A549 (cell line): Measurements from ENCODE around the gene TGM3. TPM values are rescaled to one million over a fixed set of nuclear protein-coding genes. Genes with fewer than 3 reads are reported as not detected.

Source experiments
- ATAC-seq, 2 experiments: fragments of 200-7000 bp in 1 of 2; fragments of >200 bp in 1 of 2; cut with Nextera tagmentation in 1 of 2; cut with Tn5 transposase in 1 of 2; 3 replicates each; pipeline versions ENCODE4 v1.8.0 to v1.9.1; 2018 to 2020; ENCODE audit warnings: mild to moderate bottlenecking in 1 of 2, moderate library complexity in 1 of 2
- CTCF ChIA-PET: fragments of 300-600 bp; sonication (Branson Sonifier 250); formaldehyde crosslinking; extraction: SDS; loops from one replicate; lab custom pipeline; 2021; ENCODE audit warnings: antibody characterized with exemption, inconsistent platforms; lab: Yijun Ruan, JAX
- POLR2A ChIA-PET: fragments of 350-600 bp; formaldehyde crosslinking; extraction: SDS; loops from one replicate; lab custom pipeline; 2021; ENCODE audit warnings: antibody characterized with exemption, inconsistent platforms; lab: Yijun Ruan, JAX
- DNase-seq, 2 experiments: peaks; one replicate each; pipeline versions ENCODE4 v3.0.0 to v3.0.0-alpha.2; 2011 to 2016; ENCODE audit warnings: low read depth in 1 of 2, low spot score in 1 of 2
- FAIRE-seq: peaks from 2 replicates; lab custom pipeline; 2011; peaks lifted over from hg19 to GRCh38; lab: Jason Lieb, UNC
- H3K27ac ChIP-seq, 2 experiments: fragments of >200 bp; sonication (Bioruptor Twin); formaldehyde crosslinking; 3 replicates each; pipeline ENCODE4 v1.5.1; 2016 to 2017
- H3K4me1 ChIP-seq: fragments of >200 bp; sonication (Bioruptor Twin); formaldehyde crosslinking; 3 replicates; pipeline ENCODE4 v1.6.1; 2016
- H3K4me2 ChIP-seq: fragments of >200 bp; sonication (Bioruptor Twin); formaldehyde crosslinking; 3 replicates; pipeline ENCODE4 v1.6.1; 2016
- H3K4me3 ChIP-seq: fragments of >200 bp; sonication (Bioruptor Twin); formaldehyde crosslinking; 3 replicates; pipeline ENCODE4 v1.5.1; 2016
- H3K9me3 ChIP-seq: fragments of >200 bp; sonication (Bioruptor Twin); formaldehyde crosslinking; 3 replicates; pipeline ENCODE4 v1.6.1; 2016
- BCL3 ChIP-seq: fragments of >200 bp; sonication (Bioruptor Twin); formaldehyde crosslinking; IDR thresholded peaks from 3 replicates; pipeline ENCODE4 v1.6.1; 2016
- CHD2 ChIP-seq: fragments of 150-350 bp; IDR thresholded peaks from 2 replicates; pipeline ENCODE4 v1.6.1; 2014; ENCODE audit warnings: low read length; ENCODE audit not compliant: partially characterized antibody
- CTCF ChIP-seq: fragments of >200 bp; sonication (Bioruptor Twin); formaldehyde crosslinking; IDR thresholded peaks from 3 replicates; pipeline ENCODE4 v1.5.1; 2016
- EHMT2 ChIP-seq: fragments of 200-600 bp; sonication (generic); IDR thresholded peaks from 2 replicates; pipeline ENCODE4 v1.6.1; 2016; ENCODE audit warnings: antibody characterized with exemption, low read depth, mild to moderate bottlenecking, moderate library complexity
- ELK1 ChIP-seq: fragments of 150-350 bp; IDR thresholded peaks from 2 replicates; pipeline ENCODE4 v1.6.1; 2014; ENCODE audit warnings: low read depth, mild to moderate bottlenecking, low read length
- EP300 ChIP-seq, 2 experiments: fragments of >200 bp; sonication (Bioruptor Twin); formaldehyde crosslinking; IDR thresholded peaks; 2 replicates in 1 of 2; 3 replicates in 1 of 2; pipeline ENCODE4 v1.6.1; 2016 to 2017
- GATA3 ChIP-seq: IDR thresholded peaks from 2 replicates; pipeline ENCODE4 v1.6.1; 2012; ENCODE audit warnings: borderline replicate concordance
- HEYL ChIP-seq: fragments of 250-450 bp; sonication (Bioruptor Pico); IDR thresholded peaks from 2 replicates; pipeline ENCODE4 v1.8.0; 2021; ENCODE audit warnings: mild to moderate bottlenecking, moderate library complexity
- HOXA7 ChIP-seq: fragments of 250-450 bp; sonication (Bioruptor Pico); IDR thresholded peaks from 2 replicates; pipeline ENCODE4 v1.5.0; 2020; ENCODE audit warnings: mild to moderate bottlenecking, moderate library complexity
- HOXB13 ChIP-seq: fragments of 250-450 bp; sonication (Bioruptor Pico); IDR thresholded peaks from 2 replicates; pipeline ENCODE4 v1.5.0; 2020; ENCODE audit warnings: low read depth, mild to moderate bottlenecking, moderate library complexity
- JUN ChIP-seq, 2 experiments: fragments of >200 bp; sonication (Bioruptor Twin); formaldehyde crosslinking; IDR thresholded peaks; 2 replicates in 1 of 2; 3 replicates in 1 of 2; pipeline ENCODE4 v1.6.1; 2016 to 2017
- KDM1A ChIP-seq: fragments of 200-600 bp; sonication (generic); IDR thresholded peaks from 2 replicates; pipeline ENCODE4 v1.6.1; 2016; ENCODE audit warnings: low read depth, mild to moderate bottlenecking
- MAFK ChIP-seq: fragments of 450-650 bp; IDR thresholded peaks from 2 replicates; pipeline ENCODE4 v1.6.1; 2014; ENCODE audit not compliant: partially characterized antibody
- MAX ChIP-seq: IDR thresholded peaks from 2 replicates; pipeline ENCODE4 v1.6.1; 2012
- MAZ ChIP-seq: fragments of 150-350 bp; IDR thresholded peaks from 2 replicates; pipeline ENCODE4 v1.6.1; 2014; ENCODE audit warnings: antibody characterized with exemption, low read depth, low read length, borderline replicate concordance
- NFE2L2 ChIP-seq: fragments of 150-350 bp; conservative IDR thresholded peaks from 2 replicates; pipeline ENCODE4 v1.6.1; 2014; ENCODE audit warnings: low read length
- PHF8 ChIP-seq: fragments of 200-600 bp; sonication (generic); IDR thresholded peaks from 2 replicates; pipeline ENCODE4 v1.6.1; 2016; ENCODE audit warnings: low read depth, mild to moderate bottlenecking, antibody characterized with exemption, moderate library complexity, borderline replicate concordance
- POLR2A ChIP-seq: IDR thresholded peaks from 2 replicates; pipeline ENCODE4 v1.6.1; 2012; ENCODE audit warnings: mild to moderate bottlenecking, low read length
- POLR2AphosphoS2 ChIP-seq: conservative IDR thresholded peaks from 2 replicates; pipeline ENCODE4 v1.6.1; 2012; ENCODE audit warnings: low read length, improper control_type of control experiment, inconsistent platforms
- RARB ChIP-seq: fragments of 250-450 bp; sonication (Bioruptor Pico); IDR thresholded peaks from 2 replicates; pipeline ENCODE4 v1.8.0; 2021; ENCODE audit warnings: mild to moderate bottlenecking, moderate library complexity
- RCOR1 ChIP-seq: fragments of 150-350 bp; IDR thresholded peaks from 2 replicates; pipeline ENCODE4 v1.6.1; 2014; ENCODE audit warnings: antibody characterized with exemption, low read length, low read depth
- RFX5 ChIP-seq: fragments of 450-650 bp; IDR thresholded peaks from 2 replicates; pipeline ENCODE4 v1.7.1; 2014; ENCODE audit warnings: antibody characterized with exemption, mild to moderate bottlenecking, moderate library complexity
- SMC3 ChIP-seq: fragments of >200 bp; sonication (Bioruptor Twin); formaldehyde crosslinking; IDR thresholded peaks from 3 replicates; pipeline ENCODE4 v1.6.1; 2018; ENCODE audit warnings: inconsistent platforms
- TFCP2L1 ChIP-seq: fragments of 250-450 bp; sonication (Bioruptor Pico); IDR thresholded peaks from 2 replicates; pipeline ENCODE4 v1.5.0; 2021; ENCODE audit warnings: mild to moderate bottlenecking
- TP53 ChIP-seq: fragments of 250-450 bp; sonication (Bioruptor Pico); IDR thresholded peaks from 2 replicates; pipeline ENCODE4 v1.5.0; 2021; ENCODE audit warnings: mild to moderate bottlenecking, moderate library complexity
- USF2 ChIP-seq: fragments of 450-650 bp; IDR thresholded peaks from 2 replicates; pipeline ENCODE4 v1.6.1; 2014; ENCODE audit warnings: antibody characterized with exemption
- ZNF302 ChIP-seq: fragments of 250-450 bp; sonication (Bioruptor Pico); IDR thresholded peaks from 2 replicates; pipeline ENCODE4 v1.9.0; 2021; ENCODE audit warnings: inconsistent platforms, mild to moderate bottlenecking, moderate library complexity
- ZSCAN20 ChIP-seq: fragments of 250-450 bp; sonication (Bioruptor Pico); IDR thresholded peaks from 2 replicates; pipeline ENCODE4 v1.8.0; 2022; ENCODE audit warnings: mild to moderate bottlenecking, moderate library complexity
- WGBS: methylation state at CpG from one replicate; pipeline ENCODE4 v1.1.6; 2017; ENCODE audit errors: missing lambda C conversion rate; 5-methylcytosine and 5-hydroxymethylcytosine counted together
- polyA plus RNA-seq, 4 experiments: library from polyadenylated mRNA; depleted of rRNA in 3 of 4; stranded (reverse); fragments of >200 nt; fragmentation: RNase III in 1 of 4; extraction: RNeasy Plus Mini Kit Qiagen cat#74134 plus additional on column Dnase treatment in 1 of 4; gene quantifications; 2 replicates in 3 of 4; 3 replicates in 1 of 4; pipeline ENCODE4 v1.2.3, GENCODE V29; 2011 to 2017
- TF ChIP-seq, protein P1 (sequence below): fragments of 200-600 bp; sonication (generic); IDR thresholded peaks from 2 replicates; pipeline ENCODE4 v1.6.1; 2016; ENCODE audit warnings: antibody characterized with exemption, mild to moderate bottlenecking, moderate library complexity

Gene TGM3
- polyA plus RNA-seq, 2 of the 4 experiments (the other 2 are of a cell fraction), result 0.03 to 0.14 TPM

GRCh38 chr20:2313316-2313715 is 17.5 kb downstream of the TGM3 start:
- no peak for ATAC-seq
- no peak for DNase-seq
- ChIA-PET CTCF (interaction anchor here (0.6 to 1.3 kb wide), 7 partner anchors 10 to 106 kb away, joined by 3 to 4 read pairs (median 3); partner anchors contain the start of gene TGM3), POLR2A (no interaction called here)
- Histone ChIP-seq H3K4me3 (no peak overlapping the region), H3K4me2 (no peak overlapping the region), H3K9me3 (no peaks in the 10 kb centered on the region), H3K27ac (peak overlapping the region in 1 of 2 experiments; percentile 0; a peak in 1 of 6 replicates), H3K4me1 (peaks cover 10% of the 10 kb centered on the region; the same call in 2 of the 3 replicates)
- FAIRE-seq, result no peak
- TF ChIP-seq GATA3, result no peak
- no peak for TF ChIP-seq EP300 (IDR thresholded peaks at IDR 0.05)
- no peak for TF ChIP-seq SMC3
- TF ChIP-seq RCOR1, result no peak
- no peak for TF ChIP-seq ZNF302 (CRISPR knock-in tag)
- TF ChIP-seq MAZ, result no peak
- TF ChIP-seq ZSCAN20 (CRISPR knock-in tag), result no peak
- no peak for TF ChIP-seq RFX5
- TF ChIP-seq MAFK, result no peak
- TF ChIP-seq JUN (IDR thresholded peaks at IDR 0.05), result no peak
- no peak for TF ChIP-seq TP53 (CRISPR knock-in tag)
- TF ChIP-seq, protein P1, sequence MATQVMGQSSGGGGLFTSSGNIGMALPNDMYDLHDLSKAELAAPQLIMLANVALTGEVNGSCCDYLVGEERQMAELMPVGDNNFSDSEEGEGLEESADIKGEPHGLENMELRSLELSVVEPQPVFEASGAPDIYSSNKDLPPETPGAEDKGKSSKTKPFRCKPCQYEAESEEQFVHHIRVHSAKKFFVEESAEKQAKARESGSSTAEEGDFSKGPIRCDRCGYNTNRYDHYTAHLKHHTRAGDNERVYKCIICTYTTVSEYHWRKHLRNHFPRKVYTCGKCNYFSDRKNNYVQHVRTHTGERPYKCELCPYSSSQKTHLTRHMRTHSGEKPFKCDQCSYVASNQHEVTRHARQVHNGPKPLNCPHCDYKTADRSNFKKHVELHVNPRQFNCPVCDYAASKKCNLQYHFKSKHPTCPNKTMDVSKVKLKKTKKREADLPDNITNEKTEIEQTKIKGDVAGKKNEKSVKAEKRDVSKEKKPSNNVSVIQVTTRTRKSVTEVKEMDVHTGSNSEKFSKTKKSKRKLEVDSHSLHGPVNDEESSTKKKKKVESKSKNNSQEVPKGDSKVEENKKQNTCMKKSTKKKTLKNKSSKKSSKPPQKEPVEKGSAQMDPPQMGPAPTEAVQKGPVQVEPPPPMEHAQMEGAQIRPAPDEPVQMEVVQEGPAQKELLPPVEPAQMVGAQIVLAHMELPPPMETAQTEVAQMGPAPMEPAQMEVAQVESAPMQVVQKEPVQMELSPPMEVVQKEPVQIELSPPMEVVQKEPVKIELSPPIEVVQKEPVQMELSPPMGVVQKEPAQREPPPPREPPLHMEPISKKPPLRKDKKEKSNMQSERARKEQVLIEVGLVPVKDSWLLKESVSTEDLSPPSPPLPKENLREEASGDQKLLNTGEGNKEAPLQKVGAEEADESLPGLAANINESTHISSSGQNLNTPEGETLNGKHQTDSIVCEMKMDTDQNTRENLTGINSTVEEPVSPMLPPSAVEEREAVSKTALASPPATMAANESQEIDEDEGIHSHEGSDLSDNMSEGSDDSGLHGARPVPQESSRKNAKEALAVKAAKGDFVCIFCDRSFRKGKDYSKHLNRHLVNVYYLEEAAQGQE, result no peak
- no peak for TF ChIP-seq RARB (CRISPR knock-in tag)
- no peak for TF ChIP-seq POLR2A
- no peak for TF ChIP-seq HOXA7 (CRISPR knock-in tag)
- TF ChIP-seq PHF8, result no peak
- TF ChIP-seq EHMT2, result no peak
- no peak for TF ChIP-seq KDM1A
- no peak for TF ChIP-seq HOXB13
- no peak for TF ChIP-seq HEYL (CRISPR knock-in tag)
- 71% methylated on average over 3 of the region's 3 CpGs for WGBS

GRCh38 chr20:2314759-2315439 is 19.1 kb downstream of the TGM3 start:
- Histone ChIP-seq H3K27ac (peak overlapping the region; percentile 41 to 53), H3K4me2 (0 out of 3 replicates have a peak overlapping the region, but pooled peaks have one; percentile 18)
- POLR2A ChIA-PET, result interaction anchor here (0.9 to 1.0 kb wide), 2 partner anchors 9 to 14 kb away, joined by 3 to 5 read pairs; no protein-coding TSS in a partner anchor
- no peak for TF ChIP-seq CTCF
- TF ChIP-seq USF2, result no peak
- no peak for TF ChIP-seq ELK1
- TF ChIP-seq CHD2, result no peak
- TF ChIP-seq NFE2L2, result no peak
- TF ChIP-seq BCL3, result no peak
- TF ChIP-seq KDM1A, result no peak
- TF ChIP-seq SMC3, result no peak
- TF ChIP-seq TFCP2L1 (CRISPR knock-in tag), result no peak
- TF ChIP-seq HOXA7 (CRISPR knock-in tag), result no peak
- no peak for TF ChIP-seq POLR2AphosphoS2
- no peak for TF ChIP-seq MAX
- no peak for TF ChIP-seq HEYL (CRISPR knock-in tag)
- no peak for TF ChIP-seq EHMT2
- TF ChIP-seq, all 56 proteins: peak for 0
- ATAC-seq (peak in 1 of 2 experiments; percentile 55; a peak in 3 of 6 replicates), DNase-seq (peak in 1 of 2 experiments; percentile 35), FAIRE-seq (no peak)
- H3K4me1 ChIP-seq, result peaks cover 10% of the 10 kb centered on the region; the same call in 2 of the 3 replicates
- WGBS, result 59% methylated on average over 8 of the region's 8 CpGs
- no peak overlapping the region for H3K4me3 ChIP-seq
- H3K9me3 ChIP-seq, result no peaks in the 10 kb centered on the region
- CTCF ChIA-PET, result interaction anchor here (1.0 kb wide), 2 partner anchors 12 to 14 kb away, joined by 3 to 4 read pairs; no protein-coding TSS in a partner anchor
